DND-41 (cell line): ENCODE results near the gene MAGI1.

Experiments
- ATAC-seq: fragments of 200-7000 bp; cut with Tn5 transposase; 3 replicates; pipeline ENCODE4 v1.9.1; 2021; ENCODE audit warnings: low read depth; ENCODE audit not compliant: insufficient read depth
- DNase-seq: peaks from one replicate; pipeline ENCODE4 v3.0.0-alpha.2; 2020
- H2AFZ ChIP-seq: 2 replicates; pipeline ENCODE4 v1.6.0; 2012; ENCODE audit warnings: low read depth, low read length
- H3K27ac ChIP-seq: 2 replicates; pipeline ENCODE4 v1.5.1; 2012; ENCODE audit warnings: low read length, inconsistent platforms
- H3K27me3 ChIP-seq: fragments of 200-600 bp; sonication (generic); 2 replicates; pipeline ENCODE4 v1.6.0; 2012; ENCODE audit warnings: low read length, mild to moderate bottlenecking, inconsistent platforms; ENCODE audit not compliant: insufficient read depth, poor library complexity
- H3K36me3 ChIP-seq: 2 replicates; pipeline ENCODE4 v1.5.1; 2012; ENCODE audit warnings: low read length, inconsistent platforms; ENCODE audit not compliant: insufficient read depth
- H3K4me1 ChIP-seq: 2 replicates; pipeline ENCODE4 v1.5.1; 2012; ENCODE audit warnings: mild to moderate bottlenecking, low read length; ENCODE audit not compliant: insufficient read depth
- H3K4me2 ChIP-seq: 2 replicates; pipeline ENCODE4 v1.6.0; 2012; ENCODE audit warnings: mild to moderate bottlenecking, moderate library complexity, low read length, inconsistent platforms; ENCODE audit not compliant: insufficient read depth
- H3K4me3 ChIP-seq, 2 experiments: fragments of 200-600 bp in 1 of 2; shearing (Covaris generic) in 1 of 2; 2 replicates each; pipeline ENCODE4 v1.5.1; 2012 to 2016; ENCODE audit warnings: inconsistent platforms in 2 of 2, low read length in 2 of 2, mild to moderate bottlenecking in 2 of 2, low read depth in 1 of 2, moderate library complexity in 1 of 2
- H3K79me2 ChIP-seq: 2 replicates; pipeline ENCODE4 v1.6.0; 2012; ENCODE audit warnings: low read length, inconsistent platforms; ENCODE audit not compliant: insufficient read depth
- H3K9ac ChIP-seq: 2 replicates; pipeline ENCODE4 v1.6.0; 2012; ENCODE audit warnings: low read depth, mild to moderate bottlenecking, inconsistent platforms, low read length, moderate library complexity
- H3K9me3 ChIP-seq: 2 replicates; pipeline ENCODE4 v1.5.1; 2012; ENCODE audit warnings: low read length, moderate library complexity, mild to moderate bottlenecking, inconsistent platforms; ENCODE audit not compliant: insufficient read depth, severe bottlenecking
- H4K20me1 ChIP-seq: 2 replicates; pipeline ENCODE4 v1.6.0; 2012; ENCODE audit warnings: low read length; ENCODE audit not compliant: insufficient read depth
- EZH2 ChIP-seq: IDR thresholded peaks from 3 replicates; pipeline ENCODE4 v1.6.1; 2012; ENCODE audit warnings: borderline replicate concordance, low read depth, mild to moderate bottlenecking, moderate library complexity, low read length, inconsistent platforms; ENCODE audit not compliant: severe bottlenecking
- TF ChIP-seq, protein P1 (sequence below): IDR thresholded peaks from 2 replicates; pipeline ENCODE4 v1.5.1; 2012; ENCODE audit warnings: borderline replicate concordance, low read length, moderate library complexity, mild to moderate bottlenecking; ENCODE audit not compliant: poor library complexity, severe bottlenecking; ENCODE audit errors: extremely low read depth

Gene MAGI1

DNA sequence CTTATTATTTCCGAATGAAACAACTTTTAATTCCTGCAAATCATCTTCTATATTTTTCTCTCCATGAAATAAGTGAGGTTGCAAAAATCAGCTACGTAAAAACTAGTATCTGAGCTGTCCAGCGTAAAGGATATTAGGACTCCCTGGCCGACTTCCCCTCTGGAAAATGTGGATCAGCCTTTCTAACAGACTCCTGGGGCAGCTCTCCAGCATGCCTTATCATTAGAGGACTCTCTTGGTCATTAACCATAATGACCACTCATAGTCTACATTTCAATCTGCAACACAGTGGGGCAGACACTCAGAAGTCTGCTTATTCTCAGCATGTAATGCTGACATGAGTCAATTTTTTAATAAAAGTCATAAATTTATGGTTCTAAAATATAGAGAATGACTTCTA is 130.1 kb downstream of the MAGI1 start:
- Histone ChIP-seq H3K4me2 (no peak overlapping the region), H3K79me2 (no peaks in the 10 kb centered on the region), H3K9ac (no peak overlapping the region), H3K9me3 (no peaks in the 10 kb centered on the region), H3K4me3 (no peak overlapping the region), H3K27me3 (no peaks in the 10 kb centered on the region), H3K4me1 (no peaks in the 10 kb centered on the region), H2AFZ (no peak overlapping the region), H4K20me1 (no peaks in the 10 kb centered on the region), H3K27ac (no peak overlapping the region), H3K36me3 (no peaks in the 10 kb centered on the region)
- ATAC-seq (no peak), DNase-seq (no peak)
- TF ChIP-seq, protein P1, sequence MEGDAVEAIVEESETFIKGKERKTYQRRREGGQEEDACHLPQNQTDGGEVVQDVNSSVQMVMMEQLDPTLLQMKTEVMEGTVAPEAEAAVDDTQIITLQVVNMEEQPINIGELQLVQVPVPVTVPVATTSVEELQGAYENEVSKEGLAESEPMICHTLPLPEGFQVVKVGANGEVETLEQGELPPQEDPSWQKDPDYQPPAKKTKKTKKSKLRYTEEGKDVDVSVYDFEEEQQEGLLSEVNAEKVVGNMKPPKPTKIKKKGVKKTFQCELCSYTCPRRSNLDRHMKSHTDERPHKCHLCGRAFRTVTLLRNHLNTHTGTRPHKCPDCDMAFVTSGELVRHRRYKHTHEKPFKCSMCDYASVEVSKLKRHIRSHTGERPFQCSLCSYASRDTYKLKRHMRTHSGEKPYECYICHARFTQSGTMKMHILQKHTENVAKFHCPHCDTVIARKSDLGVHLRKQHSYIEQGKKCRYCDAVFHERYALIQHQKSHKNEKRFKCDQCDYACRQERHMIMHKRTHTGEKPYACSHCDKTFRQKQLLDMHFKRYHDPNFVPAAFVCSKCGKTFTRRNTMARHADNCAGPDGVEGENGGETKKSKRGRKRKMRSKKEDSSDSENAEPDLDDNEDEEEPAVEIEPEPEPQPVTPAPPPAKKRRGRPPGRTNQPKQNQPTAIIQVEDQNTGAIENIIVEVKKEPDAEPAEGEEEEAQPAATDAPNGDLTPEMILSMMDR = no peak
- TF ChIP-seq EZH2 = no peak

DNA sequence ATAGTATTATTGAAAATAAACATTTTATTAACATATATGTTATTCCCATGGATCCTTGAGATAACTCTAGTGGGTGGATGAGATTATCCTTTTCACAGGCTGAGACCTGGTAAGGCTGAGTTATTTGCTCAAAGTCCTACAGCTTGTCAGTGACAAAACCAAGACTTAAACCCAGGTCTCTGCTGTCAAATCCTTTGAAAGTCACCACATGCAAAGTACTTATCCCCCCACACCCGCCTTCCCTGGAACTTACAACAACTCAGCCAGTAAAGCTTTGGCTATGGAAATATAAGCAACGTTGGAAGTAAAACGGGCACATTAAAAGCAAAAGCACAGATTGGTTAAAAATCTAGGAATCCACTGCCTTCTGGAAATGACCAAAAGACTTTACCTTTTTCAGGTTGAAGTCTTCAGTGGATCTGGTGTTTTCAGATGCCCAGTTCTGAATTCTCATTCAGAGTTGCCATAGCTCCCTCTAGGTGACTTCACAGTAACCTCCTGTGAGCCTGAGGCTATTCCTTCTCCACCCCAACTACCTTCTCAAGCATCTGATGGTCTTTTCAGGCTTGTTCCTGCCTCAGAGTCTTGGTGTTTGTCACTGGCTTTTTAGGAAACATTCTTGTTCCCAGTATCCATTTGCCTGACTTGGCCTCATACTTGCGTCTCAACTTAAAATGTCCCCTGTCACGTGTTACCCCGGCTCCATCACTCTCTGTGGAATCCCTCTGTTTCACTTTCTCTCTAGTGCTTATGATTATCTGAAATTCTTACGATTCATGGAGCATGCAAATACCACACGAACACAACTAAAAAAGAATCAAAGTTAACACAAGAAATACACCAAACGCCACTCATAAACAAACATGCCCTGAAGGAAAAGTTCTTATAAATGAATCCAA is 131.2 kb downstream of the MAGI1 start:
- H3K27ac ChIP-seq = no peak overlapping the region
- no peaks in the 10 kb centered on the region for H3K79me2 ChIP-seq
- no peak overlapping the region for H3K4me2 ChIP-seq
- no peaks in the 10 kb centered on the region for H3K9me3 ChIP-seq
- no peak for TF ChIP-seq EZH2
- TF ChIP-seq, protein P1 = no peak
- H2AFZ ChIP-seq = no peak overlapping the region
- no peaks in the 10 kb centered on the region for H4K20me1 ChIP-seq
- H3K4me1 ChIP-seq = no peaks in the 10 kb centered on the region
- no peaks in the 10 kb centered on the region for H3K36me3 ChIP-seq
- no peaks in the 10 kb centered on the region for H3K27me3 ChIP-seq
- DNase-seq = no peak
- no peak overlapping the region for H3K9ac ChIP-seq
- H3K4me3 ChIP-seq = no peak overlapping the region
- no peak for ATAC-seq

DNA sequence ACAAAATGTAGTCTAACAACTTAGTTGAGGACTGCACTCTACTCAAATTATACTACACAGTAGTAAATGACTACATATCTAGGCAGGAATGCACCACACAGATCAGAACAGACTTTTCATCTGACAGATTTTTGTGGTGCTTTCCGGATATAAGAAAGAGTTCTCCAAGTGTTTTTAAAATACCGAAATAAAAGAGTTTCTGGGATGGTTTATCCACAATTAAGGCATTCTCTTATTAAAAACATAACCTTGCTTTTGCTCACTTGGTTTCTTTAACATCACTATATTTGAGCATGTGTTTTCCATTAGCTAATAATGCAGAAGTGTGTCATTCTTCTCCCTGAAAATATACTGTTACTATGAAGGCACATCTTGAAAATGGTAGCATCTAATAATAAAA is 132.9 kb downstream of the MAGI1 start:
- no peaks in the 10 kb centered on the region for H3K9me3 ChIP-seq
- no peaks in the 10 kb centered on the region for H4K20me1 ChIP-seq
- no peak overlapping the region for H2AFZ ChIP-seq
- no peaks in the 10 kb centered on the region for H3K27me3 ChIP-seq
- no peaks in the 10 kb centered on the region for H3K36me3 ChIP-seq
- TF ChIP-seq, protein P1 = no peak
- TF ChIP-seq EZH2 = no peak
- ATAC-seq = no peak
- no peaks in the 10 kb centered on the region for H3K4me1 ChIP-seq
- no peak overlapping the region for H3K4me2 ChIP-seq
- DNase-seq = no peak
- no peak overlapping the region for H3K27ac ChIP-seq
- no peaks in the 10 kb centered on the region for H3K79me2 ChIP-seq
- no peak overlapping the region for H3K4me3 ChIP-seq
- H3K9ac ChIP-seq = no peak overlapping the region
